CD4-positive, alpha-beta T cell treated with Interleukin-21 for 1 hour (primary cell): ENCODE measurements around the gene NCOA5.

Source experiments
- DNase-seq: peaks from one replicate; pipeline ENCODE4 v3.0.0-alpha.2; 2020

NCOA5 gene

GRCh38 chr20:46034039-46034438 is 55.7 kb downstream of the NCOA5 start:
- no peak for DNase-seq

DNA sequence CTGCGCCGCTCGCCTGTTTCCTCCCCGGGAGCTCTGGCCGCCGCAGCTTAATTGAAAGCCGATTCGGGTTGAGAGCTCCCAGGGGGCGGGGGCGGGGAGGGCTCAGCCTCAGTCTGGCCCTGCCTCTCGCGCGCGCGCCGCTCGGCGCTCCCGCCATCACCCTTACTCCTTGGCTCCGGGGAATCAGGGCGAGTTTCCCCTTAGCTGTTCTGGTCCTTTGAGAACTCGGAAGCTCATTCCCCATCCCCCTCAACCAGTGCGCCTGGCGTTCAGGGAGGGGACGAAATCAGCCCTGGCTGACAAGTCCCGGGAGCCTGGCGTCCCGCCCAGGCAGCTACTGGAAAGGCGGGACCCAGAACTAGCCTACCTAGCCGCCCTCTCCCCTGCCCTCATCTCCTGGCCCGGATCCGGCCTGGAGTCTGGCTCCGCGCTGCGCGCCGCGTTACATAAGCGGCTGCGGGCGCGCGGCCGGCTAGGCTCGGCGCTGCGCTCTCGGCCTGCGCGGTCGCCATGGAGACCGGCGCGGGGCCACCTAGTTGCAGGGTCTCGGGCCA is 58.0 kb downstream of the NCOA5 start:
- no peak for DNase-seq

- DNase-seq = no peak
Observed at GRCh38 chr20:46031014-46031569, 58.7 kb downstream of the NCOA5 start.

DNA sequence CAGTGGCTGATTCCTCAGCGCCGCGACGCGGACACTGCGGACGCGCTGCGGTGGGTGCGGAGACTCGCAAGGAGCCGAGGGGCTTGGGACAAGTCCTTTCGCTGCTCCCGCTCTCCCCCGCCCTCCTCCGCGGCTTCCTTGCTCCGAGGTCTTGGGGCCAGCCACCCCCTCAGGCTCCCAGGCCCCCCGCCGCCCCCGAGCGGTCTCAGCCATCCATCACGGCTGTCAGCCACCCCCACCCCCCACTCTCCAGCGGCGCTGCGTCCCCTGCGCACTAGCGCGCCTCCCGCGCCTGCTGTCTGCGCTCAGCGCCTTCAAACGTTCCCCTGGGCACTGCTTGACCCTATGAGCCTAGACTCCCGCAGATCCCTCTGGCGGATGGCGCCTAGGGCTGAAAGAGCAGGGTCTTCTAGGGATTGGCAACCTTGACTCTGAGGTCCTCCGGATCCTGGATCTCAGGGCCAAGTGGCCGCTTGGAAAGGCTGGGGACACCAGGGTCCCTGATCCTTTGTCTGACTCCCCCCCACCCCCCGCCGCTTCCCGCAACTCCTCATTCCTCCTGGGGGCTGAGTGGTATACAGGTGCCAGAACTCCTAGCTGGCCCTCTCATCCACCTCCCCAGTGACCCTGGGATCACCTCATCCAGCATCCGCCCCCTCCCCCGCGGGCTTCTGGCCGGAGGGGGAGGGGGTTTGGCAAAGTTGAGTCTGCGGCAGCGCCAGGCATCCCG is 59.3 kb downstream of the NCOA5 start:
- DNase-seq = no peak

- DNase-seq = no peak
Observed at GRCh38 chr20:46028772-46029371, 60.9 kb downstream of the NCOA5 start, which contains the start of gene SLC12A5. SLC12A5 (plus strand) TSS chr20:46029215; CDS start chr20:46029345, 130 bp downstream.

DNA sequence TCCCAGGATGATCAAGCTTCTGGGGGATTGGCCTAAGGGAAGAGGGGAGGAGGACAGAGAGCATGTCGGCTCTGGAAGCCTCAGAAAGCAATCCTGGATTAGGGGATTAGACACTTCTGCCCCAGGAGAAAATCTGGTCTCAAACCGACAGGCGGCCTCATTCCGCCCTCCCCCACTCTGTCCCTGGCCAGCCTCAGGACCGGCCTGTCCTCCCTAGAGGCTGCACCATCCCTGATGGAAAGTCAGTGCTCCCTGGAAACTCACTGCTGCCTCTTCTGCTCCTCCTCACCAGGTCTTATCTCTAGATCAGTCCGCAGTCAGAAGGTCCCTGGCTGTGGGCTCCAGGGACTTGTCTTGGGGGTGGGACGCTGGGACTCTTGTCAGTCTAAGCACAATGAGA is 61.7 kb downstream of the NCOA5 start:
- DNase-seq = no peak

- DNase-seq = peak; percentile 34
Observed at GRCh38 chr20:46027245-46027853, 62.4 kb downstream of the NCOA5 start.

GRCh38 chr20:46025376-46025783 is 64.4 kb downstream of the NCOA5 start:
- no peak for DNase-seq

GRCh38 chr20:46023999-46024398 is 65.8 kb downstream of the NCOA5 start:
- DNase-seq = no peak

GRCh38 chr20:46023148-46023484 is 66.6 kb downstream of the NCOA5 start:
- no peak for DNase-seq

DNA sequence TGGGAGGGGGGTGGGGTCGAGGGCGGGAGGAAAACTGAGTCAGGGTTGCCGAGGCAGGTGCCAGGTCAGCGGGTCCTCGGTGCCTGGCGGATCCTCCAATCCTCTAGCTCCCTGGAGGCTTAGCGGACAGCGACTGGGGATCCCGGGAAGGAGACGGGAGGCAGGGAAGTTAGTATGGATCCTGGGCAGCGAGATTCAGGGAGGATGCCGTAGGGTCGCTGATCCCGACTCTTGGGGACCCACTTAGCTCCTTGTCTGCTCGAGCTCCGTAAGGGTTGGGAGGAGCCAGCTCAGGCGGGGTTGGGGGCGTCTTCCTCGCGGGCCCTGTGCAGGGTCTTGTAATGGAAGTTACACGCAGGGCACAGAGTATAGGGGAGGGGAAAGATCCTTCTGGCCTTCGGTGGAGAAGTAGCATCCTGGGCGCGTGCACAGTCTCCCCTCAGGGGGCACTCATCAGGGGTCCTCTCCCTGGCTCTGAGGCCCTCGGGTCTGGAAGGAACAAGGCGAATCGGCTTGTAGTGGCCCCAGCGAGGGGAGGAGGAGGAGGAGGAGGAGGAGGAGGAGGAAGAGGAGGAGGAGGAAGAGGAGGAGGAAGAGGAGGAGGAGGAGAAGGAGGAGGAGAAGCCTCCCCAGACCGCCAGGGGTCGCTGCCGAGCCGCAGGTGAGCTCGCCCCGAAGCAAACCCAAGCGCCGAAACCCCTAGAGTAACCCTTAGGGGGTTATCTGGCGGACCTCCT is 67.2 kb downstream of the NCOA5 start:
- peak; percentile 74 for DNase-seq

DNA sequence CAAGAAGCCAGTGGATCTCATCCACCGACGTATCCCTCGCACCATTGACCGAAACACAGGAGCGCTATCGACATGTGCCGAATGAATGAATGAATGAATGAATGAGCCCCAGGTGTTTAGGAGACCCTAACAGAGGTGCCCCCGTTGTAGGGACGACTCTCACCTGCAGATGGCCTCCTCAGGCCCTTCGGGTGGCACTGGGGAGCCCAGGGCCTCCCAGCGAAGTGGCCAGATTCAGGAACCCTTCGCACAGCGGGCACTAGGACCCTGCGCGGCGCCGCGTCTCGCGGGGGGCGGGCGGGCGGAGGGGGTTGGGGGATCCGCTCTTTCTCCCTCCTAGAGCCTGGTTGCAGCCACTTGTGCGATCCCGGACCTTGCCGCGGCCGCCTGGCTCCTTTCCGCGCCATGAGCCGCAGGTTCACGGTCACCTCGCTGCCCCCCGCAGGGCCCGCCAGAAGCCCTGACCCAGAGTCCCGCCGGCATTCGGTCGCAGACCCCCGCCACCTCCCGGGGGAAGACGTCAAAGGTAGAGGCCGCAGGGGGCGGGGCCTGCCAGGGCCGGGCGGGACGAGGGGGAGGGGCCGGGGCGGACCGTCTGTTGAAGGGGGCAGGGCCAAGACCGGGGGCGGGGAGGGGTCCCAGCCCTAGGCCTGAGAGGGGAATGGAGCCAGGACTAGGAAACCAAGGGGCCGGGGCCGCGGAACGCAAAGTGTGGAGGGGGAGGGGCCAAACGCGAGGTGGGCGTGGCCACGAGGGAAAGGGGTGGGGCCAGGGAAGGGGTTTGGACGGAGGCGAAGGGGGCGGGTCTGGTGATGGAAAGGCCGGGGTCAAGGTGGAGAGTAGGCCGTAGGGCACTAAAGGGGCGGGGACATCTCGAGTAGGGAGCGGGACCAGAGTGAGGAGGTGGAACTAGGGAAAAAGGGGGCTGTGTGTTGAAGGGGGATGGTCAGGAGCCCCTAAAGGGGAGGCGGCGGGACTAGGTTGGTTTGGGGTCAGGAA is 68.1 kb downstream of the NCOA5 start:
- DNase-seq = peak; percentile 48

- no peak for DNase-seq
Observed at GRCh38 chr20:46020555-46020954, 69.2 kb downstream of the NCOA5 start.

DNA sequence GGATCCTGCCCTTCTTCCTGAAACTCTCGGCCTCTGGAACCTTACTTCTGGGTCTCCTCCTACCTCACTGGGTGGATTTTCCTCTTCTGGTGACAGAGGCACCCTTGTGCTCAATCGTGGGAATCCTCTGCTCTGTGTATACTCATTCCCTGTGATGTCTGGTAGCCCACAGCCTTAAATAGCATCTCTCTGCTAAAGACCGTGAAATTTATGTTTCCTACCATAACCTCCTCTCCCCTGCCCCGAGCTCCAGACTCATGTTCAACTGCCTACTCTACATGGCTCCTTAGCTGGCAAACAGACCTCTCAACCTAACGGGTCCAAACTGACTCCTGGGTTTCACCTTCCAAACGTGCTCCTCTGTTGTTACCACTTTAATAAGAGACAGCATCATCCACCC is 71.2 kb downstream of the NCOA5 start:
- DNase-seq = no peak

- DNase-seq = no peak
Observed at GRCh38 chr20:46018112-46018511, 71.7 kb downstream of the NCOA5 start.

GRCh38 chr20:46017272-46017671 is 72.5 kb downstream of the NCOA5 start:
- no peak for DNase-seq

DNA sequence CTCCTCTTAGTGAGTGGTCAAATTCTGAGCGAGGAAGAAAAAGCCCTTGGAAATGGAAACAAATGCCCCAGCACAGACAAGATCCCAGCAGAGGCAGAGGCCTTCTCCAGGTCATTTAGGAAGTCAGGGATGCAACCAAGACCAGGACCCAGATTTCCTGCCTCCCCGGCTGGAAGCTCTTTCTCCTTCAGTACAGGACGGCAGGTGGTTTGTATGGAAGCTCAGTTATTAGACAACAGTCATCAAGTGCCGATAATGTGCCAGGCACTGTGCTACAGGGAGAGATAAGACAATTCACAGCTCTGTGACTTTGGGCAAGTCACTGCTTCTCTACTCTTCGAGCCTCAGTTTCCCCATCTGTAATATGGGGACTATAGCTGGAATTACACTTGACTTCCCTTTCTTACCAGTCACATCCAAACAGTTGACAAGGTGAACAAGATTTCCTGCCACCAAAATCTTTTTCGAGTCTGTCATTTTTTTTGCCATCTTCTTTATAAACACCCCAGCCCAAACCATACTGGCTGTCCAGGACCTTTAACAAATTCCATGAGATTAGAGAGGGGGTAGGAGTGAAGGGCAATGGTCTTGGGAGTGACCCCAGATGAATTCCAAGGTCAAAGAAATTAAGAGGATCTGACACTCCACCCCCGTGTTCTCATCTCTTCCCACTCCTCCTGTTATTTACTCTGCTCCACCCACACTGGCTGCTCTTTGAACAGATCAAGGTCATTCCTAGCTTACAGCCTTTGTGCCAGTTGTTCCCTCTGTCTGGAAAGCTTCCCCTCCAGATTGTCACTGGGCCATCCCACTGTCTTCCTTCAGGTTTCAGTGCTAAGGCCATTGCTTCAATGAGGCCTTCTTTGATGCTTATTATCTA is 75.0 kb downstream of the NCOA5 start:
- DNase-seq = no peak

DNA sequence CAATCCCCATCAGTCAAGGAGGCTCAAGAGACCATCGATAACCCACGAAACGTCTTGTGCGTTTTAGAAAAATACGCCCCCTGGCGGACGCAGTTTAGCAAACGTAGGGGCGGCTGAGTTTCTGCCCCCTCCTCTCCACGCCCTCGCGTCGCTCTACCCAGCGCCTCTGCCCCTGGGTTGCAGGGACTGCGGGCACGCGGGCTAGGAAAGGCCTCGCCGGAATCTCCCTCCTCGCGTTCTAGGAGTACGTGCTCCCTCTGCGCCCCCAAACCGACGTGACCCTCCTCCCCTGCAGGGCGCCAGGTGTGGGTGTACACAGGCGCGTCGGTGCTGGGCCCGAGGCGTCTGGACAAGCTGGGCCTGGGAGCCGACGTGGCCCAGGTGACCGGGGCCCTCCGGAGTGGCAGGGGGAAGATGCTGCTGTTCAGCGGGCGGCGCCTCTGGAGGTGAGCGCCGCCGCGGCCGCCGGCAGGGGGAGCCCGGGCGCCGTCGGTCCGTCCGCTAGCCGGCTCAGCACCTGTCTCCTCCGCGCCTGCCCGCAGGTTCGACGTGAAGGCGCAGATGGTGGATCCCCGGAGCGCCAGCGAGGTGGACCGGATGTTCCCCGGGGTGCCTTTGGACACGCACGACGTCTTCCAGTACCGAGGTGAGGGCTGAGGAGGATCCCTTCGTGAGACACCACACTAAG is 75.8 kb downstream of the NCOA5 start:
- DNase-seq = peak; percentile 72

DNA sequence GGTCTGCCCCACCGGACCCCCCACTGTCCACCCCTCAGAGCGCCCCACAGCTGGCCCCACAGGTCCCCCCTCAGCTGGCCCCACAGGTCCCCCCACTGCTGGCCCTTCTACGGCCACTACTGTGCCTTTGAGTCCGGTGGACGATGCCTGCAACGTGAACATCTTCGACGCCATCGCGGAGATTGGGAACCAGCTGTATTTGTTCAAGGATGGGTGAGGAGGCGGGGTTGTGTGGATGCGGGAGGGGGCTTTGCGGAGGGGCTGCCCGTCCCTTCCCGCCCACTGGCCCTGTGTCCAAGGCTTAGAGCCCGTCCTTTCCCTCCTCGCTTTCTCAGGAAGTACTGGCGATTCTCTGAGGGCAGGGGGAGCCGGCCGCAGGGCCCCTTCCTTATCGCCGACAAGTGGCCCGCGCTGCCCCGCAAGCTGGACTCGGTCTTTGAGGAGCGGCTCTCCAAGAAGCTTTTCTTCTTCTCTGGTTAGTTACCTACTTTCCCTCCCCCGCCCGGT is 76.4 kb downstream of the NCOA5 start:
- no peak for DNase-seq

DNA sequence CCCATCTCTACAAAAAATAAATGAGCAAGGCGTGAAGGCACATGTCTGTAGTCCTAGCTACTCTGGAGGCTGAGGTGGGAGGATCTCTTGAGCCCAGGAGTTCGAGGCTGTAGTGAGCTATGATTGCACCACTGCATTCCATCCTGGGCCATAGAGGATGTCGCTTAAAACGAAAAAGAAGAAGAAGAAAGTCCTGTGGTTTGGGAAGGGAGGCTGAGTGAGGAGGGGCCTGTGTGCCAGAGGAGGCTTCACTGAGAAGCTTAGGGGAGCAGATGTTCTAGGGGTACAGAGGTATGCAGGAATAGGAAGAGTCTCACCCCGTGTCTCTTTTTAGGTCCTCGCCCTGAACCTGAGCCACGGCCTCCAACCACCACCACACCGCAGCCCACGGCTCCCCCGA is 76.8 kb downstream of the NCOA5 start:
- DNase-seq = no peak
